Fibroblast of gingiva (primary cell): ENCODE results near the gene ARPC5L.
"Not testable (repeated sequence)": the region's sequence is repeated elsewhere in the genome, so short reads cannot be mapped to it uniquely, and the experiment has no call there.

ENCODE experiments used
- DNase-seq: peaks from one replicate; pipeline ENCODE4 v3.0.0-alpha.2; 2011; ENCODE audit warnings: low read depth

ARPC5L gene

DNA sequence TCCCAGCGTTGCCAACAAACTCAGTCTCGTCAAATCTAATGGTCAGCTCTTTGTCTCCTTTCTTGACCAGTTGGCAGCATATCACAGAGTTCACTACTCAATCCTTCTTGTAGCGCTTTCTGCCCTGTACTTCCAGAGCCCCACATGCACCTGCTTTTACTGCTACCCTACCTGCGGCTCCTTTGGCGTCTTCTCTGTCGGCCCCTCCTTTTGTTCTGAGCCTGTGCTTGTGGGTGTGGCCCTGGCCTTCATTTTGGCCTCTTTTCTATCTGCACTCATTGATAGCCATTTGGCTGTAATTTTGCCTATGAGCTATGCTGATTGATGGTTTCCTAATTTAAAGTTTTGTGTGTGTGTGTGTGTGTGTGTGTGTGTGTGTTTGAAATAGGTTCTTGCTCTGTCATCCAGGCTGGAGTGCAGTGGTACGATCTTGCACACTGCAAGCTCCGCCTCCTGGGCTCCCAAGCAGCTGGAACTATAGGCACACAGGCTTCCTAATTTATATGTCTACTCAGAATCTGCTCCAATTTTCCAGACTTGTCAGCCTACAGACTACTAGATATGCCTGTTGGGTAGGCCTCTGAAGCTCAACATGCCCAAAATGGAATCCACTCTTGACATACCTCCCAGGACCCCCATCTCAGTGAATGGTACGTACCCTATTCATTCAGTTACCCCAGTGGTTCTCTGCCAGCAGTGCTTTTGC, 32.3 kb downstream of the ARPC5L start:
- no peak for DNase-seq

DNA sequence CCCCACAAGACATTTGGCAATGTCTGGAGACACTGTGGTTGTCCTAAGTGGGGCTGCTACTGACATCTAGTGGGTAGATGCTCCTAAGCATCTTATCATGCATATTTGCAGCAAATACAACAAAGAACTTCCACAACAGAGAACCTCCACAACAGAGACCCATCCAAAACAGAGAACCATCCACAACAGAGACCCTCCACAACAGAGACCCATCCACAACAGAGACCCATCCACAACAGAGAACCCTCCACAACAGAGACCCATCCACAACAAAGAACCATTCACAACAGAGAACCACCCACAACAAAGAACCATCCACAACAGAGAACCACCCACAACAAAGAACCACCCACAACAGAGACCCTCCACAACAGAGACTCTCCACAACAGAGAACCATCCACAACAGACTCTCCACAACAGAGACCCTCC, 32.8 kb downstream of the ARPC5L start:
- DNase-seq = peak; percentile 42

DNA sequence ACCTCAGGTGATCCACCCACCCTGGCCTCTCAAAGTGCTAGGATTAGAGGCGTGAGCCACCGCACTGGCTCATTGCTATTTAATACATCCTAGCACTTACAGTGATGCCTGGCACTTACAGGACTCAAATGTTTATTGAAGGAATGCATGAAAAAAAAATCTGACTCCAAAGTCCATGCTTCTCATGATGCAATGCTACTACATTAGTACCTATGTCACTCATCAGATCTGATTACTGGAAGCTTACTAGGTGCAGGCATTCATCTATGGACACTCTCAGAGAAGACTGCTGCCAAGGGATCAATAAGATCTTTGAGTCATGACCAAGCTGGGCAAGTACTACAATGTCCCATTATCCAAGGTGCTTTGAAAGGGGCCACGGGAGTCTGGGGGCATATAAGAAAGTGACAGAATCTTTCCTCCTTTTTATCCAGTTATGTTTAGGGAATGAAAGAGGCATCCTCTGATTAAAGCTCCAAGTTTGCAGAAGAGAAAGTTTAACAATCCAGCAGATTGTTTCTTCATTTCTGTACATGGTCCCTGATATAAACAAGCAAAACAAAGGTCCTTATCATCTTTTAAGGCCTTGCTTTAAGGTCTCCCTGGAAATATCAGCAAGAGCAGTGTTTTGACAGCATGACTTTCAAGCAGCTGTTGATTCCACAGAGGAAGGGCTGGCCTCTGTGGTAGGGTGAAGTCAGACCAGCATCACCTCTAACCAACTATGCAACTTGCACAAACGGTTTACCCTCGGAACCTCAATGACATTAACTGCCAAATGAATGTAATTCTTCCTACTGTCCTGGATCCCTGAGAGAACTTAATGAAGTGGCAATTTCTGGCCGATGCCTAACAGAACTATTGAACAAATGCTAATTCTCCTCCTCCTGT, 35.9 kb downstream of the ARPC5L start:
- no peak for DNase-seq

DNA sequence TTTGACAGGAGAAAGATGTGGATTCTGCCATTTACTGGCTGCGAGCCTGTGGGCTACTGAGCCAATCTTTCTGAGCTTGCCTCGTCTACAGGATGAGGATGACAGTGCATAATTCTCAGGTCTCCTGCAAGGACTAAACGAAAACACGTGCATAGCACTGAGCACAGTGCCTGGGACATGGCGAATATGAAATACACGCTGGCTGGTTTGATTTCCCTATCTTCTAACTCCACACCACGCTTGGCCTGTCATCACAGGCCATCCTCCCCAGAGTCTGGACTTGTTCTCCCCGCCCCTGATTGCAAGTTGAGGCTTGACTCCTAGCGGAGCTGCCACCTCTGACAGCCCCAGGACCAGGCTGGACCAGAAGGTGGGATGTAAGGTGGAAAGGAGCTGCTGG, 37.9 kb downstream of the ARPC5L start:
- no peak for DNase-seq

DNA sequence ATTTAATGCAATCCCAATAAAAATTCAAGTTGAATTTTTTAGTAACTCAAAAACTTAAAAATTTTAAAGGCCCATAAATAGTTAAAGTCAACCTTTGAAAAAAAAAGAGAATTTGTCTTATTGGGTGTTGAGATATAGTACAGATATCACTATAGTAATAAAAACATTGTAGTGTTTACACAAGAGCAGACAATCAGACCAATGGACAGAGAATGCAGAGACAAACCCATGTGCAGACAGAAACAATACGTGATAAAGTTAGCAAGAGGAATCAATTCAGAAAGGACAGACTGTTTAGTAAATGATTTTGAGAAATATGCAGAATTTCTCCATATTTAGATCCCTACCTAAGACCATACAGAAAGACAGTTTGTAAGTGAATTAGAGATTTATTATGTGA, 45.0 kb downstream of the ARPC5L start:
- DNase-seq = no peak

DNA sequence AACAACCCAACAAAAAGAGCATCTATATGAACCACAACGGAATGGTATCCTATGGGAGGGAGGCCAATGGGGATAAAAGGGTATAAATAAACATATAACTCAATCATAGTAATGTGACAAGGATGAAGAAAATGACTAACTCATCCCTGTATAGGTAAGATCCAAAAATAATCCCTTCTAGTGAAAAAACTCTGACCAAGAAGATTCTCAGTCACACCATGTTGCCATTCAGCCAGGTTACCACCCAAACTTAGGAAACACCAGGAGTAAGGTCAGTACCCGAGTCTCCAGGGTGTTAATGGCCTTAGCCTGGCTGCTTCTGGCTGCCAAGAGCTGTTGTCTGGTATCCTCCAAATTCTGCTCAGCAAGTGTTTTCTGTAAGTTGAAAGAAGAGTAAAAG, 46.2 kb downstream of the ARPC5L start:
- DNase-seq = no peak

DNA sequence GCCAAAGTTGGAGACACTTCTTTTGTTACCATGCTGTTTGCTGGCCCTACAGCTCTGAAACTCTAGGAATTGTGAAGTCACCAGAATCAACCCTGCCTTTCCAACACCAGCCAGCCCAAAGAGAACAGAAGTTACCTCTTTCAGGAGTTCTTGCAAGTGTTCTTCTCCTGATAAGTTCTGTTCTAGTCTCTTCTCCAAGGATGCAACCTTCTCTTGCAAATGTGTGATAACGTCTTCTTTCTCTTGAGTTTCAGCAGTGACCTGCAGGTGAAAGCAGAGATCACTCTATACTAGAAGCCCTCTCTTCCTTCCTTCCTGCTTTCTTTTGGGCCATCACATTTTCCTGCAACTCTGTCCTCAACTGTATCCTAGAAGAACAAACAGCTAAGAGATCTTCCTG, 49.8 kb downstream of the ARPC5L start:
- DNase-seq = no peak

DNA sequence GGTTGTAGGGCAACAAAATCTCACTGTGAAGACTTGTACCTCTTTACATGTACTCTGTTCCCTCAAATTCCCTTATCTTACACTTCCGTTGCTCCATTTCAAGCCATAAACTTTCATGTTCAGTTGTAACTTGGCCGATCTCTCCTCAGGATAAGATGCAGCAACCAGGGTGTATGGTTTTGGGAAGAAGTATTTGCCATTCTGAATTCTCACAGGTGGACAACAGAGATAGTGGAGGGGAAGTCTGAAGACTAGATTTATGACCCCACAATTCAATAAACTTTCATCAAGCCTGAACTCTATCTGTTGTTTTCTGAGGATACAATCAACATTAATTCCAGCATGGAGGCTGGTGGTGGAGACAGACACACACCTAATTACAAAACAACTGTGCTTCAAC, 51.4 kb downstream of the ARPC5L start:
- DNase-seq = no peak

DNA sequence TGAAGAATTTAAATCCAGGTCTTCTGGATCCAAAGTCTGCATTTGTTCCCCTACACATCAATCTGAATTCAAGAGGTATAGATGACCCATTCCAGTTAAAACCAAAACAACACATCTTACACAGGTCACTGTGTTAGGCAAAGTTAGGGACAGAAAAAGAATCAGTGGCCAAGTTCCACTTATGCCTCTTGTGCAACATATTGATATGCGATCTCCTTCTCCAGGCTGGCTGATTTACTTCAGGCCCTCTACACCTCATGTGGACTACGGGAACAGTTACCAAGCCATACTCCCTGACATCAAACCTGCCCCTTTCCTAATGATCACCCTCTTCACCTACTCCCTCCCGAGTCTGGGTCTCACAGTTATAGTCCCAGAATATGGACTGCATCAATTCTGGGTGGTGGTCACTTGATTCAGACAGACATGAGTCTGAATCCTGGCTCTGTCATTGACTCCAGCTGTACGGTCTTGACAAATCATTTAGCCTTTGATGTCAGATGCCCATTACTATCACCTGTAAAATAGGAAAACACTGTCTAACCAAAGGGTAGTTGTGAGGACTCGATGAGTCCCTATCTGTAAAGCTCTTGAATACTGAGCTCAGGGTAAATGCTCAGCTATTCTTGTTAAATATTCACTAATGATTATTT, 52.9 kb downstream of the ARPC5L start:
- peak; percentile 10 for DNase-seq

DNA sequence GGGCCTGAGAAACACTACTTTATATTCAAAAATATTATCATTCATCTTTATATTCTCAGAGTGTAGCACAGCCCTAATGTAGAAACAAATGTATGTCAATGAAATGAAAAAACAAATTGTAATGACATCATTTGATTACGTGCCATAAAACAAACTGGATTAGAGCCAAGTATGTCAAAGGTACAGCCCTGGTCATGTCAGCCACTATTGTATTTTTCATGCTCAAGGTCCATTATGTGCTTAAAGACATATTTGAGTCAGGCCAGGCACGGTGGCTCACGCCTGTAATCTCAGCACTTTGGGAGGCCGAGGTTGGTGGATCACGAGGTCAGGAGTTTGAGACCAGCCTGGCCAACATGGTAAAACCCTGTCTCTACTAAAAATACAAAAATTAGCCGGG, 58.5 kb downstream of the ARPC5L start:
- not testable (repeated sequence) for DNase-seq
